ACC112 (cell line): ENCODE measurements around the gene MSH2.
"Not testable (repeated sequence)": the region's sequence is repeated elsewhere in the genome, so short reads cannot be mapped to it uniquely, and the experiment has no call there.

Experiments used
- H2AFZ ChIP-seq: fragments of 200-600 bp; sonication (generic); one replicate; pipeline ENCODE4 v1.6.0; 2017; ENCODE audit warnings: antibody characterized with exemption, low read length; ENCODE audit not compliant: unreplicated experiment
- H3K27ac ChIP-seq: fragments of 200-600 bp; sonication (generic); 2 replicates; pipeline ENCODE4 v1.5.1; 2014; ENCODE audit warnings: low read depth, mild to moderate bottlenecking, antibody characterized with exemption, low read length, moderate library complexity
- H3K27me3 ChIP-seq: fragments of 200-600 bp; sonication (generic); 2 replicates; pipeline ENCODE4 v1.6.1; 2014; ENCODE audit warnings: mild to moderate bottlenecking, antibody characterized with exemption, low read length, moderate library complexity, mixed read lengths; ENCODE audit not compliant: insufficient read depth
- H3K36me3 ChIP-seq: fragments of 200-600 bp; sonication (generic); 2 replicates; pipeline ENCODE4 v1.6.1; 2016; ENCODE audit warnings: mild to moderate bottlenecking, antibody characterized with exemption, low read length, moderate library complexity, mixed read lengths; ENCODE audit not compliant: insufficient read depth
- H3K4me1 ChIP-seq: fragments of 200-600 bp; sonication (generic); one replicate; pipeline ENCODE4 v1.6.1; 2016; ENCODE audit warnings: low read length, mixed read lengths; ENCODE audit not compliant: insufficient read depth, unreplicated experiment, control insufficient read depth
- H3K4me3 ChIP-seq: fragments of 200-600 bp; sonication (generic); 2 replicates; pipeline ENCODE4 v1.5.1; 2014; ENCODE audit warnings: mild to moderate bottlenecking, low read depth, low read length
- H3K79me2 ChIP-seq: fragments of 200-600 bp; sonication (generic); one replicate; pipeline ENCODE4 v1.6.0; 2016; ENCODE audit warnings: low read length; ENCODE audit not compliant: control insufficient read depth, unreplicated experiment, insufficient read depth

Gene MSH2

GRCh38 chr2:47402805-47403608 is at the start of gene MSH2:
Gene MSH2, plus strand, starts transcription at chr2:47403156. Its CDS starts 36 bp downstream, at chr2:47403192.
- Histone ChIP-seq H3K4me3 (peak within 1 kb of the TSS; percentile 97), H3K79me2 (peaks cover 44% of the 10 kb centered on the region), H3K36me3 (peaks cover 5% of the 10 kb centered on the region; the same call in 1 of the 2 replicates), H3K27me3 (no peaks in the 10 kb centered on the region), H2AFZ (peak within 1 kb of the TSS; percentile 100), H3K4me1 (peaks cover 5% of the 10 kb centered on the region), H3K27ac (peak within 1 kb of the TSS; percentile 57)

- H3K4me3 ChIP-seq: no peak overlapping the region
- H2AFZ ChIP-seq: no peak overlapping the region
- H3K4me1 ChIP-seq: peaks cover 20% of the 10 kb centered on the region
- no peaks in the 10 kb centered on the region for H3K36me3 ChIP-seq
- no peaks in the 10 kb centered on the region for H3K79me2 ChIP-seq
- H3K27me3 ChIP-seq: no peaks in the 10 kb centered on the region
- peak overlapping the region; percentile 40; the same call in 1 of the 2 replicates for H3K27ac ChIP-seq
Observed at GRCh38 chr2:47354013-47354847, 48.7 kb upstream of the MSH2 start.

GRCh38 chr2:47354848-47355204 is 48.1 kb upstream of the MSH2 start:
- H2AFZ ChIP-seq: peak overlapping the region; percentile 33
- no peaks in the 10 kb centered on the region for H3K36me3 ChIP-seq
- H3K79me2 ChIP-seq: no peaks in the 10 kb centered on the region
- peak overlapping the region; percentile 40; the same call in 1 of the 2 replicates for H3K27ac ChIP-seq
- peaks cover 20% of the 10 kb centered on the region for H3K4me1 ChIP-seq
- H3K27me3 ChIP-seq: no peaks in the 10 kb centered on the region
- no peak overlapping the region for H3K4me3 ChIP-seq

GRCh38 chr2:47357483-47357882 is 45.5 kb upstream of the MSH2 start:
- Histone ChIP-seq H3K27ac (no peak overlapping the region), H2AFZ (no peak overlapping the region), H3K4me1 (peaks cover 31% of the 10 kb centered on the region), H3K4me3 (no peak overlapping the region), H3K27me3 (no peaks in the 10 kb centered on the region), H3K79me2 (no peaks in the 10 kb centered on the region), H3K36me3 (no peaks in the 10 kb centered on the region)

GRCh38 chr2:47359375-47359868 is 43.5 kb upstream of the MSH2 start:
- H3K36me3 ChIP-seq: no peaks in the 10 kb centered on the region
- no peaks in the 10 kb centered on the region for H3K79me2 ChIP-seq

GRCh38 chr2:47360283-47360682 is 42.7 kb upstream of the MSH2 start:
- Histone ChIP-seq H3K4me3 (no peak overlapping the region), H3K79me2 (no peaks in the 10 kb centered on the region), H3K27me3 (no peaks in the 10 kb centered on the region), H3K36me3 (no peaks in the 10 kb centered on the region), H2AFZ (no peak overlapping the region), H3K27ac (no peak overlapping the region), H3K4me1 (peaks cover 15% of the 10 kb centered on the region)

More at GRCh38 chr2:47359375-47359868, 43.5 kb upstream of the MSH2 start:
- H2AFZ ChIP-seq: no peak overlapping the region
- peaks cover 24% of the 10 kb centered on the region for H3K4me1 ChIP-seq
- no peaks in the 10 kb centered on the region for H3K27me3 ChIP-seq
- no peak overlapping the region for H3K4me3 ChIP-seq
- no peak overlapping the region for H3K27ac ChIP-seq

- H3K4me3 ChIP-seq: no peak overlapping the region
- no peak overlapping the region for H3K27ac ChIP-seq
- no peaks in the 10 kb centered on the region for H3K27me3 ChIP-seq
- no peaks in the 10 kb centered on the region for H3K79me2 ChIP-seq
- H3K36me3 ChIP-seq: no peaks in the 10 kb centered on the region
- H2AFZ ChIP-seq: no peak overlapping the region
- H3K4me1 ChIP-seq: peaks cover 14% of the 10 kb centered on the region
Observed at GRCh38 chr2:47360927-47361326, 42.0 kb upstream of the MSH2 start.

- H3K27me3 ChIP-seq, H3K36me3 ChIP-seq, H2AFZ ChIP-seq, H3K79me2 ChIP-seq, H3K4me3 ChIP-seq, H3K27ac ChIP-seq: not testable (repeated sequence)
- H3K4me1 ChIP-seq: peaks cover 14% of the 10 kb centered on the region
Observed at GRCh38 chr2:47361505-47362229, 41.3 kb upstream of the MSH2 start.

GRCh38 chr2:47373747-47374146 is 29.2 kb upstream of the MSH2 start:
- H3K27me3 ChIP-seq: peaks cover 13% of the 10 kb centered on the region
- H2AFZ ChIP-seq: no peak overlapping the region
- H3K36me3 ChIP-seq: no peaks in the 10 kb centered on the region
- no peaks in the 10 kb centered on the region for H3K79me2 ChIP-seq
- no peak overlapping the region for H3K27ac ChIP-seq
- H3K4me3 ChIP-seq: no peak overlapping the region
- H3K4me1 ChIP-seq: peaks cover 3% of the 10 kb centered on the region

- Histone ChIP-seq H3K36me3 (no peaks in the 10 kb centered on the region), H3K4me3 (no peak overlapping the region), H3K27ac (no peak overlapping the region), H3K79me2 (no peaks in the 10 kb centered on the region), H2AFZ (no peak overlapping the region), H3K4me1 (no peaks in the 10 kb centered on the region), H3K27me3 (no peaks in the 10 kb centered on the region; the same call in 1 of the 2 replicates)
Observed at GRCh38 chr2:47375307-47375706, 27.6 kb upstream of the MSH2 start.
